ENCODE measurements around the gene ARPC1A. TPM values are rescaled to one million over a fixed set of nuclear protein-coding genes. Genes with fewer than 3 reads are reported as not detected.
"Not testable (repeated sequence)": the region's sequence is repeated elsewhere in the genome, so short reads cannot be mapped to it uniquely, and the experiment has no call there.

Gene ARPC1A
- total RNA-seq, 2 donors from 2014 or later = 74.4 to 85.5 TPM

DNA sequence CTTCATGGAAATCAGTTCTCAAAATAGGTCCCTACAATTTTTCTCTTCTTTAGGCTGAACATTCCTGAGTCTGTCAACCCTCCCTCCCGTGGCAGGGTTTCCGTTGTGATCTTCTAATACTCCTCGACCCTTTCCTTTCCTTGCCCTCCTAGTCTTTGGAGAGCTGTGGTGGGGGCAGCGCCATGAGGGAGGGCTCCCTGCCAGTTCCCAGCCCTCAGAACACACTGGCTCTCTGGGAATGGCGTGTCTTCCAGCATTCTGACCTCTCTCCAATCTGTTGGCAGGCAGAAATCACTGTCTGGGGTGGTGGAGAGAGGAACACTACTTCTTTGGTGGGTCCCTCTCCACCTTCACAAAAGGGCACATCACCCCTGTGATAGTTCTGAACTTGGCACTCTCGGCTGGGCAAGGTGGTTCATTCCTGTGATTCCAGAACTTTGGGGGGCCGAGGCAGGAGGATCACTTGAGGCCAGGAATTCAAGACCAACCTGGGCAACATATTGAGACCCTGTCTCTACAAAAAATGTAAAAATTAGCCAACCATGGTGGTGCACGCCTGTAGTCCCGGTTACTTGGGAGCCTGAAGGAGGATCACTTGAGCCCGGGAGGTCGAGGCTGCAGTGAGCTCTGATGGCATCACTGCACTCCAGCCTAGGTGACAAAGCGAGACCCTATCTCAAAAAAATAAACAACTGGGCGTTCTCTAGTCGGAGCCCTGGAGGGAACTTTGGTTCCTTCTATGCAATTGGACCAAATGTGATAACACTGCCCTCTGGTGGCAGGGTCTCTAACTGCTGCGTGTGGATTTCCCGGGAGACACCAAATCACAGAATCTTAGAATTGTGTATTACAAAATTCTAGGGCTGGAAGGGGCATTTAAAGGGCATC lies 13.1 kb upstream of the ARPC1A start:
- intact Hi-C loops (cut with DNase I) = loop anchor here (2.0 to 10.0 kb wide), 3 partner anchors 168 to 275 kb away; partner anchors contain the start of gene SMURF1 (in 1 of the 2)
- peak; percentile 82 for DNase-seq (ENCODE audit: low spot score)

DNA sequence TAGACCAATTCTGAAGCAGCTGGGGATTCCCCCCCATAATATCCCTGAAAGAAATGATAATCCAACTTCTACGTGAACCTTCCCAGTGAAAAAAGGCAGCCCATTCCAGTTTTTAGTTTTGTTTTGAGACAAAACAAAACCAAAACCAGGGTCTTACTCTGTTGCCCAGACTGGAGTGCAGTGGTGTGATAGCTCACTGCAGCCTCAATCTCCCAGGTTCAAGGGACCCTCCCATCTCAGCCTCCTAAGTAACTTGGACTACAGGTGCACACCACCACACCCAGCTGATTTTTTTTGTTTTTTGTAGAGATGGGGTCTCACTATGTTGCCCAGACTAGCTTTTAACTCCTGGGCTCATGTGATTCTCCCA lies 12.5 kb upstream of the ARPC1A start:
- no peak for DNase-seq (ENCODE audit: low spot score)
- intact Hi-C loops (cut with DNase I) = loop anchor here (2.0 to 10.0 kb wide), 3 partner anchors 168 to 276 kb away; partner anchors contain the start of gene SMURF1 (in 1 of the 2)

DNA sequence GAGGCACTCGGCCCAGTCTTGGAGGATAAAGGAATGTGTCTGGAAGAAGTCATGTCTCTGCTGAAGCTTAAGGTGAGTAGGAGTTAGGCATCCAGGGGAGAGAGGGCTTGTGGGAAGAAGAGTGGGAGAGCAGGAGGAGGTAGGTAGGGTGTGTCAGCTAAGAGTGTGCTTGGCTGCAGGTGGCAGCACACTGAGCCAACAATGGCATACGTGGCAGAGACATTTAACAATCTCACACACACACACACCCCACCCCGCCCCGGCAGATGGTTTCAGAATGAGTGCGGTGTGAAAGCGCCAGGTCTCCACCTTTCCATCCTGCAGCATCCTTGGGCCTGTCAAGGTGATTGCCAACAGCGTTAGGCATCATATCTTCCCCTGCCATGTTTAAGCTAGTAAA lies 11.2 kb upstream of the ARPC1A start:
- intact Hi-C loops (cut with DNase I) = loop anchor here (5.0 to 10.0 kb wide), 2 partner anchors 170 to 277 kb away; partner anchors contain the start of gene SMURF1 (in 1 of the 2)
- no peak for DNase-seq (ENCODE audit: low spot score)

DNA sequence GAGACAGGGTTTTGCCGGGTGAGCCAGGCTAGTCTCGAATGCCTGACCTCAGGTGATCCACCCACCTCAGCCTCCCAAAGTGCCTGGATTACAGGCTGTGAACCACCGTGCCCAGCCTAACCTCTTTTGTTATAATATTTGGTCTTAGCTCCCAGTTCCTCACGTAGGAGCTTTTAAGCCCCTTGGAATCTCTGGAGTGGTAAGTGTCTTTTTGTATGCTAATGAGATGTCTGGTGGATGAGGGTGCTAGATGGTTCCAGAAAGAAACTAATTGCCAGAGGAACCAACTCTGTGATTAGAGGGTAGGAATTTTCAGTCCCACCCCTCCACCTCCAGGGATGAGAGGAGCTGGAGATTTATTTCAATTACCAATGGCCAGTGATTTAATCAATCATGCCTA lies 5.3 kb upstream of the ARPC1A start:
- no peak for DNase-seq (ENCODE audit: low spot score)
- intact Hi-C loops (cut with DNase I) = no loop called here

DNA sequence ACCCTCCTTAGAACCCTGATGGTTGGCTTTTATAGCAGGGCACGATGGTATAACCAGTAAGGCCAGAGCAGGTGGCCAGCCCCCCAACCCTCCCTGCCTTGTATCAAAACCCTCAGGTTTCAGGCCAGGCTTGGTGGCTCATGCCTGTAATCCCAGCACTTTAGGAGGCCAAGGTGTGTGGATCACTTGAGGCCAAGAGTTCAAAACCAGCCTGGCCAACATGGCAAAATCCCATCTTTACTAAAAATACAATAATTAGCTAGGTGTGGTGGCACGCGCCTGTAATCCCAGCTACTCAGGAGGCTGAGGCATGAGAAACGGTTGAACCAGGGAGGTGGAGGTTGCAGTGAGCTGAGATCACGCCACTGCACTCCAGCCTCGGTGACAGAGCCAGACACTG lies 3.0 kb upstream of the ARPC1A start:
- intact Hi-C loops (cut with DNase I); DNase-seq (ENCODE audit: low spot score): not testable (repeated sequence)

DNA sequence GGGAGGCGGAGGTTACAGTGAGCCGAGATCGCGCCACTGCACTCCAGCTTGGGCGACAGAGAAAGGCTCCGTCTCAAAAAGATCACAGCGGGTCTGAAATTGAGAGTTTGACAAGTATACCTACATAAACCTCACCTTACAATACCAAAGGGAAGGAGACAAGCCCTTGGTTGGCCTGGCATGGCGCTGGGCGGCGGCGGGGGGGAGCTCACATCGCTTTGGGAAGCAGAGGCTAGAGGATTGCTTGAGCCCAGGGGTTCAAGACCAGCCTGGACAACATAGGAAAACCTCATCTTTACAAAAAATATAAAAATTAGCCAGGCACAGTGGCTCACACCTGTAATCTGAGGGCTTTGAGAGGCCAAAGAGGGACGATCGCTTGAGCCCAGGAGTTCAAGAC lies 1.1 kb upstream of the ARPC1A start:
- no peak for DNase-seq (ENCODE audit: low spot score)
- intact Hi-C loops (cut with DNase I) = no loop called here

DNA sequence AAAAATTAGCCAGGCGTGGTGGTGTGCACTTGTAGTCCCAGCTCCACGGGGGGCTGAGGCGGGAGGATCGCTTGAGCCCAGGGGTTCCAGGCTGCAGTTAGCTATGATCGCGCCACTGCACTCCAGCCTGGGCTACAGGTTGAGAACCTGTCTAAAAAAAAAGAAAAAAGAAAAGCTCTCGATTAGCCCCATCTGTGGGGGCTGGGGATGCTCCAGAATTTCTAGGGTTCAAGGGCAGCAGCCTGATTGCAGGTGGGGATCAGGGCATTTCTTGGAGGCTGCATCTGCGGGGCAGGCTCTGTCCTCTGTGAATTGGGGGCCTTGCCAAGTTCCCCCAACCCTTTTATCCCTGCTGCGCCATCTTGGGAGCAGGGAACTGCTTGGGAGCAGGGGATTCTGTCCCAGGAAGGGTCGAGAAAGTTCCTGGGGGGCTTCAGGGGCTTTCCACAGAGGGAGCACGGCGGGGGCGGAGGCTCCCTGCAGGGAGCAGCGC lies 651 bp upstream of the ARPC1A start:
- intact Hi-C loops (cut with DNase I) = no loop called here
- DNase-seq (ENCODE audit: low spot score) = no peak

DNA sequence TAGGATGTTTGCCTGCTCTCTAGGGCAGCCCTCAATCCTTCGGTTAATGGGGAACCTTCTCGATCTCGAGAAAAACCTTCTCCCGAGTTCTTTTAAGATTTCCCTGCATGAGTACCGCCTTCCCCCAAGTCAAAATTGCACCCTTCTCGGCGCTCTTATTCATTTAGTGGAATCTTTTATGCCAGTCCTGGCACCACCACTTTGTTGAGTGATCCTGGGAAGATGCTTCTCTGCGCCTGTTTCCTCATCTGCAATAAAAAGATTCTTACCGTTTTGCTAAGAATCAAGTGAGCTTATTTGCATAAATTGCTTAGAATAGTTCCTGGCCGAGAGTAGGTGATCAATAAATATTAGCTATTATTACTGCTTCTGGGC lies 697 bp downstream of the ARPC1A start:
- intact Hi-C loops (cut with DNase I) = no loop called here
- no peak for DNase-seq (ENCODE audit: low spot score)

DNA sequence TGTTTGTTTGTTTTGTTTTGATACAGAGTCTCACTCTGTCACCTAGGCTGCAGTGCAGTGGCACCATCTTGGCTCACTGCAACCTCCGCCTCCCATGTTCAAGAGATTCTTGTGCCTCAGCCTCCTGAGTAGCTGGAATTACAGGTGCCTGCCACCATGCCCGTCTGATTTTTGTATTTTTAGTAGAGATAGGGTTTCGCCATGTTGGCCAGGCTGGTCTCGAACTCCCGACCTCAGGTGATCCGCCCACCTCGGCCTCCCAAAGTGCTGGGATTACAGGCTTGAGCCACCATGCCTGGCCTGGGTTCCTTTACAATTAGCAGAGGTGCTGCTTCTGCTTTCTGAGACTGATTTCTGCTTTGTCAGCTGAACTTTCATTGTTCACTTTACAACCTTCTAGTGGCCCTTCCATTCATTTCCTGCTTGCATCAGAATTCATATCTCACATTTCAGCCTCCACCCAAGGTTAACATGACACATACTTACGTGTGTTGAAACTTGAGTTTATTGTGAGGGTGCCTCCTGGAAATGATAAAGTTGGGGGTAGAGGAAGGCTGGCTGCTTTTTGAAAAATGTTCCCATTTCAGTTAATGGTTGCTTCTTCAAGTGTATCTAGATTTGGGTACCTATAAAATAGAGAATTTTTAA lies 4.7 kb downstream of the ARPC1A start:
- DNase-seq (ENCODE audit: low spot score); intact Hi-C loops (cut with DNase I): not testable (repeated sequence)

DNA sequence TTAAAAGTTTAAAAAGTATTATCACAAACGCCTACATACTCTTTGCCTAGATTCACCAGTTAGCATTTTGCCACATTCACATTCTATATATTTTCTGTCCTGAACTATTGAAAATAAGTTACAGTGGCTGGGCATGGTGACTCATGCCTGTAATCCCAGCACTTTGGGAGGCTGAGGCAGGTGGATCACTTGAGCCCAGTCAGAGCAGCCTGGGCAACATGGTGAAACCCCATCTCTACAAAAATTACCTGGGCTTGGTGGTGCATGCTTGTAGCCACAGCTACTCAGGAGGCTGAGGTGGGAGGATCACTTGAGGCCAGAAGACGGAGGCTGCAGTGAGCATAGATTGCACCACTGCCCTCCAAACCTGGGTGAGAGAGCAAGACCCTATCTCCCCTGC lies 5.3 kb downstream of the ARPC1A start:
- DNase-seq (ENCODE audit: low spot score) = no peak
- intact Hi-C loops (cut with DNase I) = no loop called here

DNA sequence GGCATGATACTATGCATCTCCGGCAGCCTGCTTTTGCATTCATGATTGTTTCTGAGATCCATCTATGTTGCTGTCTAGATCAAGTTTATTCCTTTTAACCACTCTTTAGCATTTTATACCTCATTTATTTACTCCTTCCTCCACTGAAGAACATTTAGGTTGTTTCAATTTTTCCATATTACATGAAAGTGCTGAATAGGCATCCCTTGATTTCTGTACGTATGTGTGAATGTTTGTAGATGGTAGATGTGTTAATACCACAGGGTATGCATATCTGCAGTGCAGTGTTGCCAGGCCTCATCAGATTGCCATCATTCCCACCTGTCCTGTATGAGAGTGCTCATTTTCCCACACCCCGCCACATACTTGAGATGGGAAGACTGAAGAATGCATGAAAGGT lies 13.9 kb downstream of the ARPC1A start:
- intact Hi-C loops (cut with DNase I) = no loop called here
- no peak for DNase-seq (ENCODE audit: low spot score)

DNA sequence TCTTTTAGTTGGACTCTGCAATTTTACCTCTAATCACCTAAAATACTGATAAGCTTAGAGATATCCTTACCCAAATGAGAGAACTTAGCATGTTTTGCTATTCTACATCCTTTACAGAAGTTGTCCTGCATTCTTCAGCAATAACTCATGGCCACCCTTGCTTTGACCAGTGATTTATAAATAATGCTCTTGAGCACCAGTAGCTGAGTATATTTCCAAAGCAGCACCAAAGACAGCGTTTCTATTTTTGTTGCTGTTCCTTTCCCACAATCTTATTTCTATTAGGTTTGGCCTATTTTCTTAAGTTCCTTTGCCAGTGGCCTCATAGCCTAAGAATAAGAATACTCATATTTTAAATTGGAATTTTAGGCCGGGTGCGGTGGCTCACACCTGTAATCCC lies 15.0 kb downstream of the ARPC1A start:
- no peak for DNase-seq (ENCODE audit: low spot score)
- intact Hi-C loops (cut with DNase I) = no loop called here

DNA sequence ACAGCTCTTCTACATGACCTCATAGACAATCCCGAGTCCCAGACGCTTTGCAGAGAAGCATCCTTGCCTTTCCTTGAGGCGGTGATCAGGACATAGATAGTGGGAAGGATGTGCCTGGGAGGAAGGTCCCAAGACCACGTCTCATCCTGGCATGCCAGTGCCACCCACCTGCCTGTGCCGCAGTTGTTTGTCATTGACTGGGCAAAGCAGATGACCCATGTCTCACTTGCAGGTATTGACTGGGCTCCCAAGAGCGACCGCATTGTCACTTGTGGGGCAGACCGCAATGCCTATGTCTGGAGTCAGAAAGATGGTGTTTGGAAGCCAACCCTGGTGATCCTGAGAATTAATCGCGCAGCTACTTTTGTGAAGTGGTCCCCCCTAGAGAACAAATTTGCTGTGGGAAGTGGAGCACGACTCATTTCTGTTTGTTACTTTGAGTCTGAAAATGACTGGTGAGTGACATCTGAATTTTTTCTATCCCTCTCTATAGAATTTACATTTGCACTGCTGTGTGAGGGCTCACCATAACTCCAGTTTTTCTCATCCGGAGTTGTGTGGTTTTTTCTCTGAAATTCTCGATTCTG lies 18.5 kb downstream of the ARPC1A start:
- no peak for DNase-seq (ENCODE audit: low spot score)
- intact Hi-C loops (cut with DNase I) = no loop called here

DNA sequence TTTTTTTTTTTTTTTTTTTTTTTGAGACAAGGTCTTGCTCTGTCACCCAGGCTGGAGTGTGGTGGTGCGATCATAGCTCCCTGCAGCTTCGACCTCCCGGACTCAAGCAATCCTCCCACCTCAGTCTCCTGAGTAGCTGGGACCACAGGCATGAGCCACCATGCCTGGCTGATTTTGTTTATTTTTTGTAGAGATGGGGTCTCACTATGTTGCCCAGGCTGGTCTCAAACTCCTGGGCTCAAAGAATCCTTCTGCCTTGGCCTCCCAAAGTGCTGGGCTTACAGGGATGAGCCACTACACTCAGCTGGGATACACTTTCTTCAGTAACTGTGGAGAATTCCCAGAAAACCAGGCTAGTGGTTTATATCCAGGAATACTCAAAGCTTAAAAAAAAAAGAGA lies 24.9 kb downstream of the ARPC1A start:
- DNase-seq (ENCODE audit: low spot score) = peak; percentile 4

DNA sequence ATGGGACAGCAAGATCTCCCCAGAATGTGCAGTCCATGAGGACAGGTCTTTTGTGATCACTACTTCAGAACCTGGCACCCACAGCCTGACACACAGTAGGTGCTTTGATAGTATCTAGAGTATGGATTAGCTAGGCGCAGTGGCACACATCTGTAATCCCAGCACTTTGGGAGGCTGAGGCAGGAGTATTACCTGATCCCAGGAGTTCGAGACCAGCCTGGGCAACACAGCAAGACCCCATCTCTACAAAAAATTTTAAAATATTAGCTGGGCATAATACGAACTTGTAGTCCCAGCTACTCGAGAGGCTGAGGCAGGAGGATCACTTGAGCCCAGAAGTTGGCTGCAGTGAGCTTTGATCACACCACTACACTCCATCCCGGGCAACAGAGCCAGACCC lies 26.5 kb downstream of the ARPC1A start:
- intact Hi-C loops (cut with DNase I) = no loop called here
- DNase-seq (ENCODE audit: low spot score) = peak; percentile 6

More for the DNA sequence above, 24.9 kb downstream of the ARPC1A start:
- intact Hi-C loops (cut with DNase I) = not testable (repeated sequence)

DNA sequence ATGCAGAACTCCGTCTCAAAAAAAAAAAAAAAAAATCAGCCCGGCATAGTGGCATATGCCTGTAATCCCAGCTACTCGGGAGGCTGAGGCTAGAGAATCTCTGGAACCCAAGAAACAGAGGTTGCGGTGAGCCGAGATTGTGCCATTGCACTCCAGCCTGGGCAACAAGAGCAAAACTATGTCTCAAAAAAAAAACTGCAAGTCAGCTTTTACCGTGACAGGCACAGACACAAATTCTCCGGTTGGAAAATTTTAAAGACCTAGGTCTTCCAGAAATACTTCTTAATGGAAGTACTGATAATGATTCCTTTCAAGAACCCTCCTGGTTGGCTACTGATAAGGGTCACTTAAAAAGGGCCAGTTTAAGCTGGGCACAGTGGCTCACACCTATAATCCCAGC lies 29.4 kb downstream of the ARPC1A start:
- intact Hi-C loops (cut with DNase I) = no loop called here
- DNase-seq (ENCODE audit: low spot score) = no peak

DNA sequence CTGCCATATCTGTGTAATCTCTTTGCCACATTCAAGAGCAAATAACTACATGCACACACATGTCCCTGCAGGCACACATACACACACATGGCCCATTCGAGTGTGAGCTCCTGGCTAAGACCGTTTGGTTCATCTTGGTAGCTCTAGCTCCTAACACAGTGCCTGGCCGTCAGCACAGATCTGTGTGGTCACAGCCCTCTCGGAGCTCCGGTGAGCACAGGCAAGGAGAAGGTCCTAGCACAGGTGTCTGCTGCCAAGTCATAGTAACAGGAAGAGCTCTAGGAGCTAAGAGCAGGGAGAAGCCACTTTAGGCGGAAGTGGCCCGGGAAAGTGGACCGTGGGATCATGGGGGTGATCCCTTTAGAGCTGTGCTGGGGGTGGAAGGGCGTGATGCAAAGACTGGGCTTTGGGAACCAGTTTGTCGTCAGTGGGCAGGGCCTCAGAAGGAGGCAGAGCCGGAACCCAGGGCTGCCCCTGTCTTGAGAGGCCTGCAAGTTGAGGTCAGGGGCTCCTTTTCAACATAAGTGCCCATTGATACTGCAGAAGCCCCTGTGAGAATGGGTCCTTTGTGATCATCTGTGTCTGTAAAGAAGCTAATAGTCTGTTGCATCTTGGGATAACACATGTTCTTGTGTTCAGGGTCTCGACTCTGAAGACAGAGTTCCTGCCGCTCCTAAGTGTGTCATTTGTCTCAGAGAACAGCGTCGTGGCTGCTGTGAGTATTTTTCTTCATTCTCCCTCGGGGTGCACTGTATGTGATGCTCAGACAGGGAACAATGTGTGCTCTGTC lies 32.2 kb downstream of the ARPC1A start:
- intact Hi-C loops (cut with DNase I) = no loop called here
- no peak for DNase-seq (ENCODE audit: low spot score)

DNA sequence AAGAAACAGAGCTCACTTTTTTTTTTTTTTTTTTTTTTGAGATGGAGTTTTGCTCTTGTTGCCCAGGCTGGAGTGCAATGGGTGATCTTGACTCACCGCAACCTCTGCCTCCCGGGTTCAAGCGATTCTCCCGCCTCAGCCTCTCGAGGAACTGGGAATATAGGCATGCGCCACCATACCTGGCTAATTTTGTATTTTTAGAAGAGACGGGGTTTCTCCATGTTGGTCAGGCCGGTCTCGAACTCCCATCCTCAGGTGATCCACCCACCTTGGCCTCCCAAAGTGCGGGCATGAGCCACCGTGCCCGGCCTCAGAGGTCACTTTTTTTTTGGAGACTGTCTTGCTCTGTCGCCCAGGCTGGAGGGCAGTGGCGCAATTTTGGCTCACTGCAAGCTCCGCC lies 32.8 kb downstream of the ARPC1A start:
- intact Hi-C loops (cut with DNase I); DNase-seq (ENCODE audit: low spot score): not testable (repeated sequence)

DNA sequence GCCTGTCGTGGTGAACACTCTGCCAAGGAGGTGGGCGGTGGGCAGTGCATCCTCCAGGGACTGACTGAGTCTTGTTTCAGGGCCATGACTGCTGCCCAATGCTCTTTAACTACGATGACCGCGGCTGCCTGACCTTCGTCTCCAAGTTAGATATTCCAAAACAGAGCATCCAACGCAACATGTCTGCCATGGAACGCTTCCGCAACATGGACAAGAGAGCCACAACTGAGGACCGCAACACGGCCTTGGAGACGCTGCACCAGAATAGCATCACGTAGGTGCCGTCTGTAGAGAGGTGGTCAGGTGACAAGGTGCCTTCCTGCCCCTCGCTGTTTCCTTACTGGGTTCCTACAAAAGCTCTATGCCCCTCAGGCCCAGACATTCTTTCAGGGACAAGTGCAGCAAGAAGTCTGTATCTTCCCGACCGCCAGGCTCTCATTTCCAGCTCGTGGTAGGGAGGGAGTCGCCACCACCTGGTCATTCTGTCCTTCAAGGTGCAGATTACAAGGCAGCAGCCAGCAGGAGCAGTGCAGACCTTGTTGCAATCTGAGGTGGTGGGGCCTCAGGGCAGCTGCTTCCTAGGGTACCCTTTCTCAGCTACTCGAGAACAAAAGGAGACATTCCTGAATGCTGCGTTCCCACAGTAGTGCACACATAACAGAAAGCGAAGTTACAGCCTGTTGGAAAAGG lies 33.9 kb downstream of the ARPC1A start:
- DNase-seq (ENCODE audit: low spot score) = peak; percentile 66
- intact Hi-C loops (cut with DNase I) = no loop called here

All from posterior vena cava (tissue), 2 donors.